Stromal cell of bone marrow (primary cell): ENCODE measurements around the gene NUP50.

Experiments
- DNase-seq: peaks from one replicate; pipeline ENCODE4 v3.0.0-alpha.2; 2012; ENCODE audit warnings: low read depth

Gene NUP50

GRCh38 chr22:45163451-45164269, at the start of gene NUP50:
Gene NUP50, plus strand, starts transcription at chr22:45163925. Its CDS starts 4,253 bp downstream, at chr22:45168178.
- DNase-seq, result peak; percentile 89

- DNase-seq, result no peak
Observed at GRCh38 chr22:45120440-45120839, 43.3 kb upstream of the NUP50 start.

GRCh38 chr22:45120931-45121330, 42.8 kb upstream of the NUP50 start:
- no peak for DNase-seq

- no peak for DNase-seq
Observed at GRCh38 chr22:45124176-45124847, 39.4 kb upstream of the NUP50 start.

GRCh38 chr22:45125188-45125587, 38.5 kb upstream of the NUP50 start:
- DNase-seq, result peak; percentile 86

GRCh38 chr22:45127866-45128265, 35.9 kb upstream of the NUP50 start:
- DNase-seq, result peak; percentile 55

GRCh38 chr22:45129703-45130524, 33.8 kb upstream of the NUP50 start:
- DNase-seq, result no peak

- no peak for DNase-seq
Observed at GRCh38 chr22:45130891-45131290, 32.8 kb upstream of the NUP50 start.

- DNase-seq, result no peak
Observed at GRCh38 chr22:45131749-45132148, 32.0 kb upstream of the NUP50 start.

- no peak for DNase-seq
Observed at GRCh38 chr22:45134313-45134712, 29.4 kb upstream of the NUP50 start.

GRCh38 chr22:45136594-45136993, 27.1 kb upstream of the NUP50 start:
- no peak for DNase-seq

- DNase-seq, result no peak
Observed at GRCh38 chr22:45139693-45140092, 24.0 kb upstream of the NUP50 start.

GRCh38 chr22:45142376-45142775, 21.3 kb upstream of the NUP50 start:
- no peak for DNase-seq

- no peak for DNase-seq
Observed at GRCh38 chr22:45144916-45145315, 18.8 kb upstream of the NUP50 start.

- no peak for DNase-seq
Observed at GRCh38 chr22:45149671-45150070, 14.1 kb upstream of the NUP50 start.

GRCh38 chr22:45150139-45150538, 13.6 kb upstream of the NUP50 start:
- DNase-seq, result no peak

GRCh38 chr22:45151503-45151902, 12.2 kb upstream of the NUP50 start:
- DNase-seq, result no peak

- DNase-seq, result no peak
Observed at GRCh38 chr22:45154383-45154782, 9.3 kb upstream of the NUP50 start.

GRCh38 chr22:45155050-45155840, 8.5 kb upstream of the NUP50 start:
- no peak for DNase-seq

- no peak for DNase-seq
Observed at GRCh38 chr22:45157907-45158306, 5.8 kb upstream of the NUP50 start.

- no peak for DNase-seq
Observed at GRCh38 chr22:45159652-45160462, 3.9 kb upstream of the NUP50 start.
